Retina (tissue), 1 donor: Measurements from ENCODE around the gene TMEM170B.

Experiments
- DNase-seq: peaks from one replicate; pipeline ENCODE4 v3.0.0-alpha.2; 2016

The TMEM170B gene

GRCh38 chr6:11589261-11589660, 51.7 kb downstream of the TMEM170B start:
- DNase-seq, result no peak

DNA sequence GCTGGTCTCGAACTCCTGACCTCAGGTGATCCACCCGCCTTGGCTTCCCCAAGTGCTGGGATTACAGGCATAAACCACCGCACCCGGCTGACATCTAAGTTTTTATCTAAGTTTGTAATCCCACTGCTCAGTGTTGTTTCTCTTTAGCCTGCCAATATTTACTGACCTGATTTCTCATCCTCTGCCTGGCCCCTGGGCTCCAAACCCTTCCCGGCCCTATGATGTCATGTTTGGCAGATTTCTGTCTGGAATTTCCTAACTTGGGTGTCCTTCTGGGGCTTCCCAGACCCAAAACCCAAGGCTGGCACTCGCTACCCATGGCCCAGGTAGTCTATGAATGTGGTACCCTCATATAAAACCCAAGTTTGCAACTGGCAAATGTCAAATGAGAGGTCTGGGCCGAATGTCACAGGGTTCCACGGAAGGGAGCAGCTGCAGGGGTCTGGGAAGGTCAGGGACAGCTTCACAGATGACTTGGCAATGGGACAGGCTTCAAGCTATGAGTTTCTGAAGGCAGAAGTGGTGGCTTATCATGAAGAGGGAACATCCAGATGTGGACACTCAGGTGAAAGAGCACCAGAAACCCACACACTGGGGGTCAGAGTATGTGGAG, 54.9 kb downstream of the TMEM170B start:
- no peak for DNase-seq

- DNase-seq, result no peak
These were observed 55.5 kb downstream of the TMEM170B start for GRCh38 chr6:11593096-11593495.

DNA sequence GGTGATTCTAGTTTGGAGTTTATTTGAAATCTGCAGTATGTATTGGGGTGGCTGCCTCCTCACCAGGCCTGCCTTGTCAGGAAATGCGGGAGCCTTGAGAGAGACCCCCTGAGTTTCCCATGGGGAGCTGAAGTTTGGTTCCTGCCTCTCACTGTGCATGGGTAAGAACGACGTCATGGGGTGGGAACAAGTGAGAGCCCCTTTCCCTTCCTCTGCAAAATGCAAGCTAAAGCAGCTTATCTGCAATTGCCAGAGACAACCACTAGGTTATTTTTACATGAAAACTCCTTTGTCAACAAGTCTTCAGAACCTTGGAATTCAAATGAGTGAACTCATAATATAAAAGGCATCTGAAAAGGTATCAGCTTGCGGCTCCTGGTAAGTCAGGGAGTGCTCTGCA, 58.4 kb downstream of the TMEM170B start:
- DNase-seq, result no peak

DNA sequence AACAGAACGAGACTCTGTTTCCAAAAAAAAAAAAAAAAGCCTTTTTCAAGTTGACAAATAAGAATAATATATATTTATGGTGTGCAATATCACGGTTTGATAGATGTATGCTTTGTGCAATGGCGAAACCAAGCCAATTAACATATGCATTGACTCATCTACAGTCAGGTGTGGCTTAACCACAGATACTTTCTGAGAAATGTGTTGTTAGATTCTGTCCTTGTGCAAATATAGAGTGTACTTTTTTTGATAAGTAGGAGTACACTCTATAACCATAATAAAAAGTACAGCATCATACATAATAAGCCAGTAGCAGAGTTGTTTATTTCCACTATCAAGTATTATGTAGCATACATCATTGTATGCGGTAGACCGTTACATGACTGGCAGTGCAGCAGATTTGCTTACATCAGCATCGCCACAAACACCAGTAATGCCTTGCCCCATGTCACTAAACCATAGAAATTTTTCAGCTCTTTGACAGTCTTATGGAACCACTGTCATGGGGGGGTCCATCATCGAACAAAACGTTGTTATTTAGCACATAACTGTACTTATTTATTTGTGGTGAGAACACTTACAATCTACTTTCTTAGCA, 59.2 kb downstream of the TMEM170B start:
- no peak for DNase-seq

DNA sequence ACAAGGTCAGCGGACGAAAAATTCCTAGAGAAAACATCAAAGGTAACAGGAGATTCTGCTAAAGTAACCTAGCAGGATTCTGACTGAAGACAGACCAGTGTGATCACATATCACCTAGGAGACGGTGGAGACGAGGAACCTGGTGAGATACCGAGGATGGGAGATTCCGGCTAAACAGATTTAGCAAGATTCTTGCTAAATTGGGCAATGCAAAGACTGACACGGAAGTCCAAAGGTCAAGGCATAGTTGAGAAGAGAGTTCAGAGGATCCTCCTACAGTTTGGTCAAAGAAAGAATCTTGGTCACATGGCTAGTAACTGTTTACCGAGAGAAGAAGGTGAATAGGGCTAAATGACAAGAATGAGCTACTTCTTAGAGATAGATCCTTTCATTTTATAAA, 61.1 kb downstream of the TMEM170B start:
- no peak for DNase-seq

GRCh38 chr6:11600251-11600650, 62.7 kb downstream of the TMEM170B start:
- no peak for DNase-seq

DNA sequence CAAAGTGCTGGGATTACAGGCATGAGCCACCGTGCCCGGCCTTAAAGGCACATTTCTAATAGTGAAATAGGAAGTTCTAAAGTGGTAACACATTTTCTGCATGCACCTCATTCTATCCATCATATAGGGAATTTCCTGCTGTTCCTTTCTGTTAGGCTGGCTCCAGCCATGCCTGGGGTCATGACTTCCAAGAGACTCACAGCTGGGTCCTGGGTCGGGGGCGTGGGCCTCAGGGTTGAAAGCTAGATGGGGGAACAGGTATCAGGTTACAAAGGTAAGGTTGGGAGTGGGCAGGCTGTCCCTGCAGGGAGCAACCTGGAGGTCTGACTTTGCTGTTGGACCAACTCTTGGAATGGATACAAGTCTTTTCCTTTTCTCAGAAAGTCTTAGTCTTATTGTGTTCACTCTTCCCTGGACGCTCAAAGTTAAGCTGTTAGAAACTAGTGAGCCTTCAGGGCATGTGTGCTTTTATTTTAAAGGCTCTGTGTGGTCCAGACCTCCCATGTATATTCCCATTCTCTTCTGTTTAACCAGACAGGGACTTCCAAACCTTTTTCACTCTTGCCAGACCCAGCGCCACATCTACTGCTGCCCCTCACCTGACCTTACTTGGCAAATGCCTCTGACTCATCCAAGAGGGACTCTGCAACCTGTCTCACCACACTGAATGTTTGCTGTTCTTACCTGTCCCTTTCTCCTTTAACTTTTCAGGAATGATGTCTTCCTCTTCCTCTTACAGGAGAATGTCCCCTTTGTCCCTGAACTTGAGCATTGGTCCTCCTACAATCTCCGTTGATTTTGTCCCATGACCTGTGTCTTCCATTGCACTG, 64.4 kb downstream of the TMEM170B start:
- DNase-seq, result no peak

DNA sequence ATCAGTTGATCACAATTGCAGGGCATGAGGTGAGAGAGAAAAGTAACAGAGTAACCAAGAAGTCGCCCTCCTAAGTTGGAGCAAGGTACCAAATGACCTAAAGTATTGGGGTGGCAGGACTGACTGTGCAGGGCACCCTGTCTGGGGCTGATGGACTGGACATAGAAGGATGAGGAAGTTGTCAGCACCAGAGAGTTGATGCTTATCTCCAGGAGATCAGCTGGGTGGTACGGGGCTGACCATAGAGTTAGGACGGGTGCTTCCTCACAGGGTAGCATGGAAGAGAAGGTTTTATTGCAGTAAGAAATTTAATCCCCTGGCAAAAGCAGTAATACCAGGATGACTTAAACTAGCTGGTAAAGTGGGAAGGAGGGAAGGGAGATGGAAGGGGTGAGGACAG, 66.7 kb downstream of the TMEM170B start:
- DNase-seq, result no peak

DNA sequence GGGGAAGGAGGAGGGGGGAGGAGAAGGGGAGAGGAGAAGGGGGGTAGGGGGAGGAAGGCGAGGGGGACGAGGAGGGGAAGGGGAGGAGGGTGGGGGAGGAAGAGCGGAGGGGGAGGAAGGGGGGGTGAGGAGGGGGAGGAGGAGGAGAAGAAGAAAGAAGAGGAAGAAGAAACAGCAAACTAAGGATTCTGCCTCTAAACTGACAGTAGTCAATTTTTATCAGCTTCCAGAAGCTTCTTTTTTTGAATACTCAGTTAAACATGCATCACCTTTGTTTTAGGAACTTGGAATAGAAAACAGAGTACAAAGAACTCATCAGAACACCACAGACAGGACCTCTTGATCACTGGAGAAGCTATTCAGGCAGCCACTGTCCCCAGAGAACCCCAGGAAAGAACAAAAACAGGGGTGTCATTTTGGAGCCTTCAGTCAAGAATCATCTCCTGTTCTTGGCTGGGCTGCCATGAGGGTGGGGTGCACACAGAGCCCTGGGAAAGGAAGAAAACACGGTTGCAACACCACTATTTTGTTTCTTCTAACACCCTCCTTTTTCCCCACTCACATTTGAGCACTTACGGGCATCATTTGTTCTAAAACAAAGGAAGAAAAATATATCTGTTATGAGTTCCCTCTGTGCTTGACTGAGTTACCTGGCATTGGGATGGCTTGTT, 67.4 kb downstream of the TMEM170B start:
- no peak for DNase-seq

GRCh38 chr6:11605507-11605905, 68.0 kb downstream of the TMEM170B start:
- DNase-seq, result no peak

DNA sequence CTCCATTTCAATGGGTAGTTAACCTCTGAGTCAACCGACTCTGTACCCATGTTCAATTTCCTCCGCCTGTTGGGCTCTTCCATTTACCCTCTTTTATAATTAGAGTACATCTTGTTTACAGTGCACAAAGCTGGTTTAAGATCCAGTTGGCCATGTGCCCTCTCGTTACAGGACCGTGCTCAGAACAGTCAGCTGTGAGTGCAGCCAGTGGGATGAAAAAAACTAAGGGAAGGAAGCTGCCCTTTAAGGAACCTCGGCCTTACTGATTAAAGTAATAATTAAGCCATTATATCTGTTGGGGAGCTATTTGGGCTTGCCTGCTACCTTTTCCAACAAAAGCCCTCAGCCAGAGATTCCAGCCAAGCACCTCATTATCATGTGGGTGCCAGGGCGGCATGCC, 68.8 kb downstream of the TMEM170B start:
- DNase-seq, result no peak

GRCh38 chr6:11607383-11607782, 69.8 kb downstream of the TMEM170B start:
- no peak for DNase-seq

- no peak for DNase-seq
These were observed 71.2 kb downstream of the TMEM170B start for GRCh38 chr6:11608600-11609323.

DNA sequence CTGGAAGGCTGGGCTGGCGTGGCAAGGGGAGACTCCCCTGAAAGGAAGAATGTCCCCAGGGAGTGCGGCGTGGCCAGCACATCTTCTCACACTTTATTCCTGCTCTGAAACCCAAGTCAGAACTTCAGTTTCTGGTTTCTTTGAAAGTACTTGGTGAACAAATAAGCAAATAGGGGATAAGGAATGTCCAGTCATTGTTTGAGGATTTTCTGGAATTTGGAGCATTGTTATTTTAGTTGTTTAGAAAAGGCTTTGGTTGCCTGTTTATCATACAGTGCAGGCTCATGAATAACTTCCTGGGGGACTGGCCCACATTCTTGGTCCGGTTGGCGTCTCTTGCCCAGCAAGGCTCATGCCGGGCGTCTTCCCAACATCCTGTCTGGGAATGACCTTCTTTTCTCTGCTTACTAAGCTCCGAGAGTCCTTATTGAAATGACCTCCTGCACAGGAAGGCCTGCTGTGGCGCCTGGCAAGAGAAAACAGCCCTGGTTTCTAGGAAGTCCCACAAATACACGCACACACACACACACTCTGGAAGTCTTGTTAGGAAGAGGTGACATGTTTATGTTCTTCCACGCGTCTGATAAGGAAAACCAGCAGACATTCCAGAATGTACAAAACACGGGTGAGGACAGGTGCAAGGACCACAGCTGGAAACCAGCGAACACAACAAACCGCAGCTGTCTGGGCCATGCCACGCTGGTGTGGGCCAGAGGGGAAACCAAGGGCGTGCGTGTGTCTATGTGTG, 71.9 kb downstream of the TMEM170B start:
- no peak for DNase-seq

- no peak for DNase-seq
These were observed 75.8 kb downstream of the TMEM170B start for GRCh38 chr6:11613336-11613735.

- no peak for DNase-seq
These were observed 76.3 kb downstream of the TMEM170B start for GRCh38 chr6:11613858-11614257.

- DNase-seq, result no peak
These were observed 77.1 kb downstream of the TMEM170B start for GRCh38 chr6:11614534-11615213.

- no peak for DNase-seq
These were observed 77.7 kb downstream of the TMEM170B start for GRCh38 chr6:11615214-11615602.

DNA sequence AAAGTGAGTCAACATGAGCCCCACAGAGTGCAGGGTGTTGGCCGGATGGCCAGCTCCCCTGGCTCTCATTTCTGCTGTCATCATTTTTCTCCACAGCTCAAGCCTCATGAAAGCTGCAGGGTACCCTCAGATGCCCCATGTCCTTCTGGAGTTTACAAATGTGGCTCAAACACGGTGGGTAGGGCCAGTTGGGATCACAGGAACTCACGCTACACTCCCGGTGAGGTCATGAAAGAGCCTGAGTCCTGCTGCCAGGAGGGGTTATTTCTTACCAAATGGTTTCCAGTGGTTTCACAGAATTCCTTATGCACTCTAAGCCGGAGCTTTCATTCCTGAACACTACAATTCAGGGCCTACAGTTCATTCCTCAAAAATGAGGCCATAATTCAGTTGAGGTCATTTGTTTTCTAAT, 78.7 kb downstream of the TMEM170B start:
- DNase-seq, result no peak

DNA sequence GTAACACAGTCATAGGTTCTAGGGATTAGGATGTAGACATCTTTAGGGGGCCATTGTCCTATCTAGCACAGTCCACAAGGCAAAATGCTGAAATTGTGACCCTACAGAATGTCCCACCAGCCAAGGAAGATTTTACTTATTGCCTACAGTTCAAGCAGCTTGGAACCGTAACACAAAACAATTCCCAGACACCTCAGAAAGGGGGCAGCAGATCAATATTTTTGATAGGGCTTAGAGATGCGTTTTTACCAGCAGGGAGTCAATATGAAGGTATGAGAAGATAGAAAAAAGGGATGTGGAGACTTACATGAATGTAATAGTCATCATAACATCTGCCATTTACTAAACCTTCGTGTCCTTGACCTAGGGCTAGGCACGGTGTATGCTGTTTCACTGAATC, 81.0 kb downstream of the TMEM170B start:
- DNase-seq, result no peak

DNA sequence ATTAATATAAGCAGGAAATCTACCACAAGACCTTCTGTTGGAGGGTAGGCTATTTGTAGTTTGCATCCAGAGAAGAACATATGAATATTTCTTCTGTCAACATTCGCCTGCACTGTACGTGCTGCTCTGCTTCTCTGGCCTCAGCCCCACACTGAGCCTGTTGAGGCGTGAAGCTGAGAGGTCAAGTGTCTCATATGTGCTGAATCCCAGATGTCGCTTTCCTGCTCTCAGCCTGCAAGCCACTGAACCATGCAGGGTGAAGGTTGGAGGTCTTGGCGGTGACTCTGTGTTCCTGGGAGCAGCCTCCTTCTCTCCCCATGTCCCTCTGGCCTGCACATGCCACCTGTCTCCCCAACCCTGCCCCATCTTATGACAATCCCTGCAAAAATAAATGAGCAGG, 83.6 kb downstream of the TMEM170B start:
- DNase-seq, result peak; percentile 80
